GM21723 (cell line): Measurements from ENCODE around the gene GRIN2C.

ENCODE experiments used
- ATAC-seq: cut with Tn5 transposase; IDR thresholded peaks from one replicate; pipeline ENCODE4 v1.9.1; 2021; ENCODE audit warnings: mild to moderate bottlenecking, moderate library complexity; ENCODE audit not compliant: unreplicated experiment

The GRIN2C gene

DNA sequence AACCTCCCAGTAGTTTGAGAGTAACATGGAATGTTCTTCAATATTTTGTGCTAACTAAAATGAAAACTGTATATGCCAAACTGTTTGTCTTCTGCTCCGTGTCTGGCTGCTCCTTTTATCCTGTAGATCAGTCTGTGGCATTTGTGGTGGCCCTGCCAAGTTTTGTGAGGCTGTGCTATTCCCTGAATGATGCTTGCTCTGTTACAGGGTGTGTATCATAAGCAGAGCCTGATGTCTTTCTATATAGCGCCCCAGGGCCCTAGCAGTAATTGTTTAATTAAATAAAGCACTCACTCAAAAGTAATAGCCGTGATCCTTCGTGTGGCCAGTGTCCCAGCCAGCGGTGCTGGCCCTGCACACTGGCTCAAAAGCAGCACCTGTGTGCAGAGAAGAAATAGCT, 55.7 kb downstream of the GRIN2C start:
- ATAC-seq: no peak

DNA sequence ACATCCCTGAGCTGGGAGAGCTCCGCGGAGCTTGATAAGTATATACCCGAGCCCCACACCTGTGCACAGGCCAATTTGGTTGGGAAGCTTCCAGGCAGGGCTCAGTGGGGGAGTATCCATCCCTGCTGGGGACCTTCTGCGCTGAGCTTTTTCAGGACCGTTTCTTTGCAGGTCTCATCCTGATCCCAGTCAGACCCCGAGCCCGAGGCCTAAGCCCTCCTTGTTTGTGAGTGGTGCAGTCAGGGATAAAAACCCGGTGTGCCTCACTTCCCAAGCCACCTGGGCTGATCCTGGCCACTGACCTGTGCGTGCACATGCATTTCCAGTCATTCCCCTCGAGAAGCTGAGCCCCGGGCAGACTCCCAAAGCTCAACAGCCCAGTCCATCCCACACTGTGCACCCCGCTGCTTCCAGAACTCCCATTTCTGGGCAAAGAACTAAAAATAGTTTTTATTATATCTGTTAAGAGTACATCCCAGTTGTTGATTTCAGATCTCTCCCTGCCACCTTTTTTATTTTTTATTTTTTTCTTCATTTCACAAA, 56.2 kb downstream of the GRIN2C start:
- no peak for ATAC-seq

DNA sequence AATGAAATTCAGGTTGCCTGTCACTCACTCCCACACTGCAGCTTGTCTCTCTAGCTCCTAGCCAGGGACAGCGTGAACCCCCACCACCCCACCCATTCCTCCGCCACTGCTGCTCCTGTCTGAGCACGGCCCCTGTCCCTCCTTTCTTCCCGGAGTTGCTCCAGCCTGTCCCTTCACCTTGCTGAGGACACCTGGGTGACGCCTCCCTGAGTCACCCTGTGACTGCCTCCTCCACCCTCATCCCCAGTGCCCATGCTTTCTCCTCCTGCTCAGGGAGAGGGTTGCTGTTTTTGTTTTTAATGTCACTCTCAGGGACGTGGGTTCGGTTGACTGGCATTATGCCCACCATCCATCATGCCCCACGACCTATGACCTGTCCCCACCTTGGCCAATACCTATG, 57.8 kb downstream of the GRIN2C start:
- ATAC-seq: no peak

DNA sequence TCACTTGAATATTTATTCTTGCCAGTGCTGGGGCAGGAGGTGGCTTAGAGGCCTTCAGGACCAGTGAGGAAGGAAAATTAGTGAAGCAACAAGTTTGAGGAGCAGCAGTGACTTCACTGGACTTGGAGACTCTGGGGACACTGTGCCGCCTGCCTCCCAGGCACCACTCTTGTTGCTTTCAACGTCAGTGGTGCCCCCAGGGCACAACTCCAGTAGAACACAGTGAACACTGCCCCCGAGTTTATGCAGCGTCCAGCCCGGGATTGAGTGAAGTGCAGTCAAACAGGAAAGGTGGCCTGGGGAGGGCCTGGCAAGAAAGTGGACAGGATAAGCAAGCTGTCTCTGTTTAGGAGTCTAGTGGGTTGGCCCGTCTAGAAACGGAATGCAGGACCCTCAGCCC, 59.2 kb downstream of the GRIN2C start:
- no peak for ATAC-seq

DNA sequence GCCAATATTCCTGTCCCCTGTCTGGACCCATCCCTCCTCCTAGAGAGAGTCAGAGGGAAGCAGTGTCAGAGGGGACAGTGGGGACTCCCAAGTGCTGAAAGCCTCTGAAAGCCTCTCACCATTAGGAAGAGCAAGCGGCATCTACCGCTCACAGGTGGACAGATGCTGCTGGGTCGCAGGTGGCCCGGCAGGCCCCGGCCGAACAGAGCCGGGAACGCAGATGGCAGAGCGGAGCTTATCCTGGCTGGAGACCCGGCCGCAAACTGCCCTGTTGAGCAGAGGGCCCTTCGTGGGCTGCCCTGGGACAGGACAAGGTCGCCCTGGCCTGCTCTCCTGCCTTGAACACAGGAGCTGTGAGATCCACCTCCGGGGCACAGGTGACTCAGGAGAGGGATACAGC, 60.6 kb downstream of the GRIN2C start:
- no peak for ATAC-seq

DNA sequence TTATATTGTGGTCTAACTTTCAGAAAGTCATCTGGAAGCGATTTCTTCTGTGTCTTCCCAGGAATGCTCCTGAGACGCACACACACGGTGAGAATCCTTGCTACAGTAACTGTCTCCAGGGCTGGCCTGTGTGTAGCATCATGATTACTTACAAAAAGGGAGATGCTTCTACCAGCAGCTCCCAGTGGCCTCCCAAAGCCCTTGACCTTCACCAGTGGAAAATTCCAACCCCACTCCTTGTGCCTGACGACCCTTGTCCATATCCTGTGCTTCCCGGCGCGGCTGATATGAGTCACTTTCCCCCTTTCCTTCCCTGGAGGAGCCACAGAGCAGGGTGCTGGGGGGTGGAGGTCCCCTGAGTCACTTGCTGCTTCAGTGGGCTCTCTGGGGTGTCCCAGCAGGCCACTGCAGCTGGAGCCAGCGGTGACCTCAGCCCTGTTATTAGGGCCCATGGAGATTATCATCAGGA, 61.4 kb downstream of the GRIN2C start:
- ATAC-seq: no peak

DNA sequence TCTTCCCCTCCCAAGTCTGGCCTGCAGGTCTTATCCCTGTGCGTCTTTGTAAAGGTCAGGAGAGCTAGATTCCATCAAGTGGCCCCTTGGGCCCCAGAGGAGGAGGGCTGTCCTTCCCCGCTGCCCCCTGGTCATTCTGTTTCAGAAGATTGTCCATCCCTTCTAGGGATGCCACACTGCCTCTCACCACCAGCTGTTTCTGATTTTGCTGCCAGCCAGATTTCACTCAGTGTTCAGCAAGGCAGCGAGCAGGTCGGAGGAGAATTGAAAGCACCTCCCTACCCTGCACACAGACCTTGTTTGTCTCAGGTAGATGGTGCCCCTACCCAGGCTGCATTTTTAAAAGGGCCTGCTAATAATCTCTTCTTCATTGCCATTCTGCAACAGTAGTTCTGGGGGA, 61.9 kb downstream of the GRIN2C start:
- no peak for ATAC-seq

DNA sequence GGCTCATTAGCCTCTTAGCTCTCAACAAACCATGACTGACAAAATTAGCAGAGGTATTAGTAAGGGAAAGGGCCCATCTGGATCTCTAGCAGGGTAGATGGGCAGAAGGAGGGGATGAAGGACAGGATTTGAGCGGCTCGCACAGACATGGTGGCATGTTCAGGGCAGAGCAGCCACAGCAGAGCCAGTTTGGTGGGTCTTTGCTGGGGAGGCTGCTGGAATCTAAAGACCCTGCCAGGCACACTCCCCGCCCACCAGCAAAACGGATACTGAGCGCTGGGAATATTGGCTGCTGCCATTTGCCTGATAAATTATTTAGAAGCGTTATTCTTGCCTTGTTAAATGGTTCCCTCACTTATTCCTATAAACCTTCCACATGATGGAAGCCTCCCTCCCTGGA, 62.8 kb downstream of the GRIN2C start:
- no peak for ATAC-seq

DNA sequence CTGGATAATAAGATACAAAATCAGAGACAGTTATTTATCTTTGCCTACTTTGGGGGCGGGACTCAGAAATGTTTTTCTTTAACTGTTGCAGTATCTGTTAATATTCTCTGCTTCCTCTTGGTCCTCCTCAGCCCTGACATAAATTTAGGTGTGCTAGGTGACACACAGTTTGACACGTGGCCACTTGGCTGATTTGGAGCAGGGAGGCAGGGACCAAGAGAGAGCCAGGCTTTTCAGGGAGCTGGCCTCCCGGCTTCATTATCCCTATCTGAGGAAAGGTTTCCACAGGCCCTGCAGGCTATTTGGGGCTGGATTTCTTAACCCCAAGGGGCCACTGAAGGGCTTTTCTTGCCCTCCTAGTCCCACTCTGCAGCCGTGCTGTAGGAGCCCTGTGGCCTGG, 63.5 kb downstream of the GRIN2C start:
- ATAC-seq: no peak

DNA sequence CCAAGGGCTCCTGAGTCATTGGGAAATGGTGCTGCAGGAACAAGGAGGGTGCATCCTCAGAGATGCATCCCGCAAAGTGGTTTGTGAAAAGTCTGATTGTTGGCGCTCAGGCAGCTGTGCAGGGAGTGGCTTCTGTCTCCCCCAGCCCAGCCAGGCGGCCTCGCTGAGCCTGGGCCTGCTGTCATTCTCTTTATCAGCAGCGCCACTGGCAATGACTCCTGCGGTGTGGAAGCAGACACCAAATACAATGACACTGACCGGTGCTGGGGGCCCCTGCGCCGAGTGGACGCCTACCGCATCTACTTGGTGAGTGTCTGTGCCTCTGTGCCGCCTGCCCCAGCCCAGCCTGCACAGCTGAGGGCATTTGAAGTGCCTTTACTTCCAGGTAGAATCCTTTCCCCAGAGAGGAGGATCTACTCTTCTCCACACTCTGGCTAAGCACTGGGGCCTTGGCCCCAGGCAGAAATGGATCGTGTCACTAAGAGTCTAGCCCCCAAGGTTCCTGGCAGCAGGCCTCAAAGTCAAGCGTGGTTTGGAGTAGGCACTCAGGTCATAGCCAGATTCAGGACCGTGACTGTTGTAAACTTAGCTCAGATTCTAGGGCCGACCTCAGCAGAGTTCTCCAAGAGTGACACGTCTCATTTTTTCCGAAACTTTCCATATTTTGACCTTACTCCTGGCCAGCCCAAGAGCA, 64.2 kb downstream of the GRIN2C start:
- no peak for ATAC-seq

DNA sequence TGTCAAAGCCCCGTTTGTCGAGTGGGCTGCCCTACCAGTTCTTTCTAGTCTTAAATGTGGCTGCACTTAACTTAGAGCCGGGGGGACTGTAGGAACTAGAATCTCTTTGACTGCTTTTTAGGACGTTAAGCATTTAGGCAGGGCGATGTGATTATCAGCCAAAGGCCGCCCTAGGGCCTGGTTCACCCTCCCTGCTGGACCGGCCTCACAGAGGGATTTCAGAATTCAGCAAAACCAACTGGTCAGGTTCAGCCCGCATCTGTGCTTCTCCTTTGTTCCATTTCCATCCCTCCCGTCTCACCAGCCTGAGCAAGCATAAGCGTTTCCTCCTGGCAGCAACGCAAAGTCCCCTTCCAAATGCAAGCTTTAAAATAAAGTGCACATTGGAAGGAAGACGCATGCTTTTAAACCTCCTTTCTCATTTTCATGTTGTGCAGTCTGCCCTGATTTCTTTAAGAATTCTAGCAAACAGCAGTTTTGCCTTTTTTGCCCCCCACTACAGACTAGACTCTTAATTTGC, 67.0 kb downstream of the GRIN2C start:
- no peak for ATAC-seq
